ENCODE measurements around the gene HELZ2.

The HELZ2 gene

GRCh38 chr20:63598479-63599395, 24.7 kb upstream of the HELZ2 start:
- DNase-seq (ENCODE audit: low read depth) = no peak

GRCh38 chr20:63597651-63598478, 23.8 kb upstream of the HELZ2 start:
- DNase-seq (ENCODE audit: low read depth) = no peak

GRCh38 chr20:63596423-63596822, 22.4 kb upstream of the HELZ2 start:
- no peak for DNase-seq (ENCODE audit: low read depth)

- no peak for DNase-seq (ENCODE audit: low read depth)
Measured at GRCh38 chr20:63595416-63596127, 21.5 kb upstream of the HELZ2 start.

GRCh38 chr20:63594043-63594561, 20.1 kb upstream of the HELZ2 start:
- DNase-seq (ENCODE audit: low read depth) = no peak

- DNase-seq (ENCODE audit: low read depth) = no peak
Measured at GRCh38 chr20:63592661-63593060, 18.6 kb upstream of the HELZ2 start.

- DNase-seq (ENCODE audit: low read depth) = no peak
Measured at GRCh38 chr20:63591786-63592355, 17.8 kb upstream of the HELZ2 start.

- DNase-seq (ENCODE audit: low read depth) = no peak
Measured at GRCh38 chr20:63591147-63591533, 17.1 kb upstream of the HELZ2 start.

- DNase-seq (ENCODE audit: low read depth) = no peak
Measured at GRCh38 chr20:63590218-63591146, 16.4 kb upstream of the HELZ2 start.

- no peak for DNase-seq (ENCODE audit: low read depth)
Measured at GRCh38 chr20:63589261-63590217, 15.5 kb upstream of the HELZ2 start.

GRCh38 chr20:63588641-63589041, 14.6 kb upstream of the HELZ2 start:
- DNase-seq (ENCODE audit: low read depth) = no peak

GRCh38 chr20:63587776-63588591, 13.9 kb upstream of the HELZ2 start:
- no peak for DNase-seq (ENCODE audit: low read depth)

GRCh38 chr20:63587256-63587655, 13.2 kb upstream of the HELZ2 start:
- DNase-seq (ENCODE audit: low read depth) = no peak

- no peak for DNase-seq (ENCODE audit: low read depth)
Measured at GRCh38 chr20:63586797-63587196, 12.8 kb upstream of the HELZ2 start.

- DNase-seq (ENCODE audit: low read depth) = no peak
Measured at GRCh38 chr20:63585616-63586565, 11.9 kb upstream of the HELZ2 start.

GRCh38 chr20:63582382-63583063, 8.5 kb upstream of the HELZ2 start:
- DNase-seq (ENCODE audit: low read depth) = no peak
